ENCODE data around the gene LRMDA. TPM values are rescaled to one million over a fixed set of nuclear protein-coding genes. Genes with fewer than 3 reads are reported as not detected.

LRMDA gene
- total RNA-seq, 1 experiment from 2014 or later = not detected

DNA sequence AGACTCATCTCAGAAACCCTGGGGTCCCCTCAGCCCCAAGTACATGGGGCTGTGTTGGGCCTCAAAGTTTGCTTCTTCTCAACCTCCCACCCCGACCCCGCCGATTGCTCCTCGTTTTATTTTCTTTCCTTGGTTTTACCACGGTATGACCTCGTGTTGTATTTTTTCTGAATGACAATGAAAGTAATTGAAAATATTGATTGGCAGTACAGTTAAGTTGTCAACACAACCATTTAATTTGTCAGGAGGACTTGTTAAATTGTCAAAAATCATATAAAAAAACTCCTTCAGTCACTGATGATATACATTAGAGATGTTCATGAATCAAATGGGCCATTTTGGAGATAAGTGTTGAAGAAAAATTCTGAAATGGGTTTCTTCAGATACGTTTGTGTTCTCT lies 520.7 kb downstream of the LRMDA start:
- no peak for TF ChIP-seq EZH2 (IDR thresholded peaks at IDR 0.05; ENCODE audit: borderline replicate concordance, low read depth, low read length, poor library complexity, severe bottlenecking)
- TF ChIP-seq, protein P1, sequence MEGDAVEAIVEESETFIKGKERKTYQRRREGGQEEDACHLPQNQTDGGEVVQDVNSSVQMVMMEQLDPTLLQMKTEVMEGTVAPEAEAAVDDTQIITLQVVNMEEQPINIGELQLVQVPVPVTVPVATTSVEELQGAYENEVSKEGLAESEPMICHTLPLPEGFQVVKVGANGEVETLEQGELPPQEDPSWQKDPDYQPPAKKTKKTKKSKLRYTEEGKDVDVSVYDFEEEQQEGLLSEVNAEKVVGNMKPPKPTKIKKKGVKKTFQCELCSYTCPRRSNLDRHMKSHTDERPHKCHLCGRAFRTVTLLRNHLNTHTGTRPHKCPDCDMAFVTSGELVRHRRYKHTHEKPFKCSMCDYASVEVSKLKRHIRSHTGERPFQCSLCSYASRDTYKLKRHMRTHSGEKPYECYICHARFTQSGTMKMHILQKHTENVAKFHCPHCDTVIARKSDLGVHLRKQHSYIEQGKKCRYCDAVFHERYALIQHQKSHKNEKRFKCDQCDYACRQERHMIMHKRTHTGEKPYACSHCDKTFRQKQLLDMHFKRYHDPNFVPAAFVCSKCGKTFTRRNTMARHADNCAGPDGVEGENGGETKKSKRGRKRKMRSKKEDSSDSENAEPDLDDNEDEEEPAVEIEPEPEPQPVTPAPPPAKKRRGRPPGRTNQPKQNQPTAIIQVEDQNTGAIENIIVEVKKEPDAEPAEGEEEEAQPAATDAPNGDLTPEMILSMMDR (conservative IDR thresholded peaks at IDR 0.05; ENCODE audit: low read depth, low read length) = no peak
- intact Hi-C loops (cut with micrococcal nuclease; ENCODE audit: unreplicated experiment) = no loop called here
- Histone ChIP-seq H3K4me3 (ENCODE audit: low read depth, low read length, poor library complexity, severe bottlenecking) (no peak overlapping the region), H3K9me3 (ENCODE audit: low read depth, low read length, poor library complexity, severe bottlenecking) (no peaks in the 10 kb centered on the region), H3K36me3 (ENCODE audit: insufficient read depth, low read length, poor library complexity, severe bottlenecking) (no peaks in the 10 kb centered on the region), H3K27ac (ENCODE audit: low read depth, low read length, poor library complexity, severe bottlenecking) (no peak overlapping the region), H3K4me1 (ENCODE audit: insufficient read depth, low read length, poor library complexity, severe bottlenecking) (no peaks in the 10 kb centered on the region), H3K27me3 (replicated peaks; ENCODE audit: insufficient read depth, low read depth, low read length, poor library complexity) (no peaks in the 10 kb centered on the region)
- no TSS peak for BruUV-seq (replicated peaks)
- no peak for DNase-seq (ENCODE audit: low spot score)
- CTCF ChIA-PET = no interaction called here
- POLR2A ChIA-PET (ENCODE audit: low non-redundant PET) = no interaction called here

GRCh38 chr10:75954486-75954885 lies 523.1 kb downstream of the LRMDA start:
- no peak overlapping the region for H3K4me3 ChIP-seq (ENCODE audit: low read depth, low read length, poor library complexity, severe bottlenecking)
- no peaks in the 10 kb centered on the region for H3K27me3 ChIP-seq (replicated peaks; ENCODE audit: insufficient read depth, low read depth, low read length, poor library complexity)
- intact Hi-C loops (cut with micrococcal nuclease; ENCODE audit: unreplicated experiment) = no loop called here
- no peak overlapping the region for H3K27ac ChIP-seq (ENCODE audit: low read depth, low read length, poor library complexity, severe bottlenecking)
- BruUV-seq (replicated peaks) = no TSS peak
- POLR2A ChIA-PET (ENCODE audit: low non-redundant PET) = no interaction called here
- no peaks in the 10 kb centered on the region for H3K36me3 ChIP-seq (ENCODE audit: insufficient read depth, low read length, poor library complexity, severe bottlenecking)
- CTCF ChIA-PET = no interaction called here
- no peaks in the 10 kb centered on the region for H3K4me1 ChIP-seq (ENCODE audit: insufficient read depth, low read length, poor library complexity, severe bottlenecking)
- no peaks in the 10 kb centered on the region for H3K9me3 ChIP-seq (ENCODE audit: low read depth, low read length, poor library complexity, severe bottlenecking)
- TF ChIP-seq, protein P1 (conservative IDR thresholded peaks at IDR 0.05; ENCODE audit: low read depth, low read length) = no peak
- no peak for TF ChIP-seq EZH2 (IDR thresholded peaks at IDR 0.05; ENCODE audit: borderline replicate concordance, low read depth, low read length, poor library complexity, severe bottlenecking)
- no peak for DNase-seq (ENCODE audit: low spot score)

DNA sequence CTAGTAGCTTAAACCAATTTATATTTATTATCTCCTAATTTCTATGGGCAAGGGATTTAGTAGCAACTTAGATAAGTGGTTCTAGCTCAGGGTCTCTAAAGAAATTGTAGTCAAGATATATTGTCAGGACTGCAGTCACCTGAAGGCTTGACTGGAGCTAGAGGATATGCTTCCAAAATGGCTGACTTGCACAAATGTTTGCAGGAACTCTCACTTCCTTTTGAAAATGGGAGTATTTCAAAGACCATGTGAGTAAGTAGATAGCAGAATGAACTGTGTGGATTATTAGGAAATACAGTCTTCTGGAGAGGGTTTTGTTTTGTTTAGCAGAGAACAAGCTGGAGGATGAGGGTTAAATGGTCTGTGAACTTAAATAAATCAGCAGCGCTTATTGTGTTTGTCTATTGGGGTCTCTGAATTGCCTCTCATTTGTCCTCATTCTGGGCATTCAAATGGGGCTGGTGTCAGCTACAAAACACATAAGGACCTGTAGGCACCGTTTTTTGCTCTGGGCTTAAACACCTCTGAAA lies 524.6 kb downstream of the LRMDA start:
- BruUV-seq (replicated peaks) = no TSS peak
- Histone ChIP-seq H3K27me3 (replicated peaks; ENCODE audit: insufficient read depth, low read depth, low read length, poor library complexity) (peaks cover 9% of the 10 kb centered on the region), H3K9me3 (ENCODE audit: low read depth, low read length, poor library complexity, severe bottlenecking) (no peaks in the 10 kb centered on the region), H3K4me1 (ENCODE audit: insufficient read depth, low read length, poor library complexity, severe bottlenecking) (no peaks in the 10 kb centered on the region), H3K36me3 (ENCODE audit: insufficient read depth, low read length, poor library complexity, severe bottlenecking) (no peaks in the 10 kb centered on the region), H3K27ac (ENCODE audit: low read depth, low read length, poor library complexity, severe bottlenecking) (no peak overlapping the region), H3K4me3 (ENCODE audit: low read depth, low read length, poor library complexity, severe bottlenecking) (no peak overlapping the region)
- no peak for DNase-seq (ENCODE audit: low spot score)
- intact Hi-C loops (cut with micrococcal nuclease; ENCODE audit: unreplicated experiment) = no loop called here
- ChIA-PET POLR2A (ENCODE audit: low non-redundant PET) (no interaction called here), CTCF (no interaction called here)
- no peak for TF ChIP-seq EZH2 (IDR thresholded peaks at IDR 0.05; ENCODE audit: borderline replicate concordance, low read depth, low read length, poor library complexity, severe bottlenecking)

DNA sequence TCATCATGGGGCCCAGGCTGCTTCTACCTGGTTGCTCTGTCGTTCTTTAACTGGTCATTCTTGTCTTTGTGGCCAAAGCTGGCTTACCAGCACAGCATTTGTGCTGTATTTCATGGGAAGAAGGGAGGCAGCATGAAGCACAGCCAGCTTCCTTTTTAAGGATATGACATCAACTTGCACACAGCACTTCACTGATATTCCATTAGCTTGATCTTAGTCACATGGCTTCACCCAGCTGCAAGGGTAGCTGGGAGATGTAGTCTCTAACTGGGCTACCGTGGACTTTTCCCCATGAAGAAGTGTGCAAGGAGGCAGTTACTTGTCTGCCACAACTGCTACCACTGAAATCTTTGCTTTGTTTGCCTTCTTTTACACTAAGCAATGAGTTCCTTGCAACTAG lies 525.2 kb downstream of the LRMDA start:
- H3K4me3 ChIP-seq (ENCODE audit: low read depth, low read length, poor library complexity, severe bottlenecking) = no peak overlapping the region
- no TSS peak for BruUV-seq (replicated peaks)
- POLR2A ChIA-PET (ENCODE audit: low non-redundant PET) = no interaction called here
- intact Hi-C loops (cut with micrococcal nuclease; ENCODE audit: unreplicated experiment) = no loop called here
- no peaks in the 10 kb centered on the region for H3K9me3 ChIP-seq (ENCODE audit: low read depth, low read length, poor library complexity, severe bottlenecking)
- peak; percentile 6 for DNase-seq (ENCODE audit: low spot score)
- no peak for TF ChIP-seq EZH2 (IDR thresholded peaks at IDR 0.05; ENCODE audit: borderline replicate concordance, low read depth, low read length, poor library complexity, severe bottlenecking)
- TF ChIP-seq, protein P1 (conservative IDR thresholded peaks at IDR 0.05; ENCODE audit: low read depth, low read length) = no peak
- CTCF ChIA-PET = no interaction called here
- no peaks in the 10 kb centered on the region for H3K4me1 ChIP-seq (ENCODE audit: insufficient read depth, low read length, poor library complexity, severe bottlenecking)
- H3K36me3 ChIP-seq (ENCODE audit: insufficient read depth, low read length, poor library complexity, severe bottlenecking) = no peaks in the 10 kb centered on the region
- H3K27ac ChIP-seq (ENCODE audit: low read depth, low read length, poor library complexity, severe bottlenecking) = no peak overlapping the region
- peaks cover 14% of the 10 kb centered on the region for H3K27me3 ChIP-seq (replicated peaks; ENCODE audit: insufficient read depth, low read depth, low read length, poor library complexity)
